Measurements from ENCODE around the gene MDFIC. TPM values are rescaled to one million over a fixed set of nuclear protein-coding genes. Genes with fewer than 3 reads are reported as not detected.

The MDFIC gene
- total and polyA plus RNA-seq, 12 donors = 11.4 to 172 (median 53.4) TPM

GRCh38 chr7:114966156-114966555, 44.3 kb downstream of the MDFIC start:
- intact Hi-C loops (cut with DNase I) = no loop called here
- Histone ChIP-seq H3K27me3 (no peaks in the 10 kb centered on the region), H3K27ac (peak overlapping the region in 1 of 5 donors; percentile 3), H3K9me3 (replicated peaks in 1 of 3) (no peaks in the 10 kb centered on the region), H3K4me3 (no peak overlapping the region), H3K36me3 (replicated peaks in 1 of 2) (no peaks in the 10 kb centered on the region), H3K4me1 (replicated peaks in 1 of 2) (peaks cover 4 to 8% of the 10 kb centered on the region in 2 donors)
- peak in 1 of 7 donors; percentile 7 for DNase-seq
- TF ChIP-seq CTCF (IDR thresholded peaks at IDR 0.05) = no peak
- no peak for TF ChIP-seq POLR2A (IDR thresholded peaks at IDR 0.05)
- 69 to 86% (median 79%) methylated on average over 2 of the region's 2 CpGs for WGBS, 4 donors

- Histone ChIP-seq H3K4me3 (no peak overlapping the region), H3K9me3 (replicated peaks in 1 of 3) (no peaks in the 10 kb centered on the region), H3K36me3 (replicated peaks in 1 of 2) (no peaks in the 10 kb centered on the region), H3K4me1 (replicated peaks in 1 of 2) (peaks cover 4 to 8% of the 10 kb centered on the region in 2 donors), H3K27me3 (no peaks in the 10 kb centered on the region), H3K27ac (no peak overlapping the region)
- TF ChIP-seq CTCF (IDR thresholded peaks at IDR 0.05) (no peak), POLR2A (IDR thresholded peaks at IDR 0.05) (no peak)
- 96 to 98% (median 97%) methylated on average over 4 of the region's 4 CpGs for WGBS, 4 donors
- no peak for DNase-seq
- intact Hi-C loops (cut with DNase I) = no loop called here
These were observed 47.2 kb downstream of the MDFIC start for GRCh38 chr7:114969096-114969495.

- DNase-seq = no peak
- H3K9me3 ChIP-seq (replicated peaks in 1 of 3) = no peaks in the 10 kb centered on the region
- TF ChIP-seq POLR2A (IDR thresholded peaks at IDR 0.05) (no peak), CTCF (IDR thresholded peaks at IDR 0.05) (no peak)
- H3K27me3 ChIP-seq = no peaks in the 10 kb centered on the region
- intact Hi-C loops (cut with DNase I) = loop anchor here in 1 of 2 donors (10.0 kb wide), 1 partner anchor 46 kb away; the partner anchor contains the start of gene MDFIC
- H3K27ac ChIP-seq = no peak overlapping the region
- H3K4me3 ChIP-seq = no peak overlapping the region
- H3K4me1 ChIP-seq (replicated peaks in 1 of 2) = peaks cover 4 to 8% of the 10 kb centered on the region in 2 donors
- H3K36me3 ChIP-seq (replicated peaks in 1 of 2) = no peaks in the 10 kb centered on the region
- WGBS, 4 donors = 78 to 87% (median 85%) methylated on average over 3 of the region's 3 CpGs
These were observed 48.4 kb downstream of the MDFIC start for GRCh38 chr7:114970308-114970707.

GRCh38 chr7:114970732-114971131, 48.8 kb downstream of the MDFIC start:
- TF ChIP-seq CTCF (IDR thresholded peaks at IDR 0.05) = no peak
- no peak for TF ChIP-seq POLR2A (IDR thresholded peaks at IDR 0.05)
- WGBS, 4 donors = 80 to 96% (median 94%) methylated on average over 1 of the region's 1 CpG
- no peak for DNase-seq
- H3K9me3 ChIP-seq (replicated peaks in 1 of 3) = no peaks in the 10 kb centered on the region
- no peak overlapping the region for H3K4me3 ChIP-seq
- H3K36me3 ChIP-seq (replicated peaks in 1 of 2) = no peaks in the 10 kb centered on the region
- H3K27me3 ChIP-seq = no peaks in the 10 kb centered on the region
- intact Hi-C loops (cut with DNase I) = loop anchor here in 1 of 2 donors (10.0 kb wide), 1 partner anchor 46 kb away; the partner anchor contains the start of gene MDFIC
- no peak overlapping the region for H3K27ac ChIP-seq
- H3K4me1 ChIP-seq (replicated peaks in 1 of 2) = peaks cover 4 to 7% of the 10 kb centered on the region in 2 donors
